Psoas muscle (tissue), 8 donors: ENCODE results near the gene GNAS-AS1. TPM values are rescaled to one million over a fixed set of nuclear protein-coding genes. Genes with fewer than 3 reads are reported as not detected.

Experiments
- ATAC-seq, 4 donors: fragments of 200-7000 bp; cut with Tn5 transposase; one replicate each; pipeline ENCODE4 v1.9.1; 2020; ENCODE audit warnings: moderate library complexity in 3 of 4, mild to moderate bottlenecking in 2 of 4
- DNase-seq, 2 donors: peaks; one replicate each; pipeline ENCODE4 v3.0.0-alpha.2; 2020
- H3K27ac ChIP-seq: fragments of 200-600 bp; one replicate; pipeline ENCODE4 v1.8.0; 2022
- H3K27me3 ChIP-seq, 3 donors: fragments of 200-600 bp in 1 of 3; one replicate each; pipeline versions ENCODE4 v1.6.1 to v1.8.0; 2013 to 2022; ENCODE audit warnings: low read length in 2 of 3, mild to moderate bottlenecking in 2 of 3, moderate library complexity in 1 of 3; ENCODE audit not compliant: insufficient read depth in 3 of 3
- H3K36me3 ChIP-seq, 2 donors: fragments of 200-600 bp in 1 of 2; one replicate each; pipeline versions ENCODE4 v1.6.1 to v1.8.0; 2013 to 2022; ENCODE audit warnings: low read depth in 1 of 2, mild to moderate bottlenecking in 1 of 2, moderate library complexity in 1 of 2; ENCODE audit not compliant: insufficient read depth in 1 of 2
- H3K4me1 ChIP-seq: fragments of 200-600 bp; one replicate; pipeline ENCODE4 v1.8.0; 2022
- H3K4me3 ChIP-seq: fragments of 200-600 bp; one replicate; pipeline ENCODE4 v1.8.0; 2022; ENCODE audit warnings: mild to moderate bottlenecking
- H3K9me3 ChIP-seq: fragments of 200-600 bp; one replicate; pipeline ENCODE4 v1.8.0; 2022
- CTCF ChIP-seq: fragments of 200-600 bp; IDR thresholded peaks from one replicate; pipeline ENCODE4 v1.8.0; 2022; ENCODE audit warnings: antibody characterized with exemption
- WGBS, 3 donors: extraction: QIAGEN DNeasy Blood & Tissue Kit; methylation state at CpG; one replicate each; pipeline versions ENCODE4 v1.1.6 to v1.1.7; 2013; 5-methylcytosine and 5-hydroxymethylcytosine counted together
- intact Hi-C, 2 donors: fragments of 100-400 bp; cut with DNase I; formaldehyde crosslinking; loops; one replicate each; pipeline versions ENCODE4 v1.11.0 to v1.14.2; 2022
- polyA plus RNA-seq, 3 donors: library from polyadenylated mRNA; stranded (reverse); fragments of 200-250 nt; gene quantifications; one replicate each; pipeline ENCODE4 v1.2.3, GENCODE V29; 2013
- total RNA-seq, 4 donors: library from RNA; stranded (reverse); fragmentation: NEBNext Ultra II Directional in 2 of 4; extraction: Animal tissue kit (Norgen Biotek cat#: 25700) in 2 of 4; gene quantifications; one replicate each; pipeline versions ENCODE4 v1.2.1 to v1.2.4, GENCODE V29; 2021 to 2023
- donor health status: healthy with polysubstance abuse.
- donor health status: DM: no; HTN: no; CAD: no; lungs with moderate emphysema.
- donor health status: Bipolar disorder and iron deficiency.
- donor health status: healthy.
- donor health status: DM: yes; HTN: yes; CAD: no.
- donor health status: DM: no; HTN: no; CAD: no.
- donor health status: DM: no; HTN: no; CAD: no.
- donor health status: DM: yes; HTN: yes; CAD: no.

Gene GNAS-AS1
- total and polyA plus RNA-seq, 7 donors: 0.03 to 1.0 (median 0.40) TPM; not detected in 1

- no peak for TF ChIP-seq CTCF
- ATAC-seq (no peak), DNase-seq (no peak)
- intact Hi-C loops: loop anchor here in 1 of 2 donors (10.0 kb wide), 1 partner anchor 608 kb away; no protein-coding TSS in a partner anchor
- H3K27me3 ChIP-seq: peaks cover 0 to 39% (median 5%) of the 10 kb centered on the region in 3 donors
- H3K36me3 ChIP-seq: no peaks in the 10 kb centered on the region
- no peaks in the 10 kb centered on the region for H3K4me1 ChIP-seq
- H3K27ac ChIP-seq: no peak overlapping the region
- 54 to 61% (median 61%) methylated on average over 6 of the region's 6 CpGs for WGBS, 3 donors
- H3K9me3 ChIP-seq: no peaks in the 10 kb centered on the region
- H3K4me3 ChIP-seq: no peak overlapping the region
These were observed 7.6 kb downstream of the GNAS-AS1 start for GRCh38 chr20:58843128-58843556.

- ATAC-seq: no peak
- intact Hi-C loops: loop anchor here in 1 of 2 donors (10.0 kb wide), 1 partner anchor 607 kb away; no protein-coding TSS in a partner anchor
- peaks cover 0 to 39% (median 5%) of the 10 kb centered on the region in 3 donors for H3K27me3 ChIP-seq
- DNase-seq: no peak
- H3K4me3 ChIP-seq: no peak overlapping the region
- no peak for TF ChIP-seq CTCF
- WGBS, 3 donors: 49 to 57% (median 57%) methylated on average over 20 of the region's 20 CpGs
- no peak overlapping the region for H3K27ac ChIP-seq
- H3K4me1 ChIP-seq: no peaks in the 10 kb centered on the region
- no peaks in the 10 kb centered on the region for H3K9me3 ChIP-seq
- H3K36me3 ChIP-seq: no peaks in the 10 kb centered on the region
These were observed 8.4 kb downstream of the GNAS-AS1 start for GRCh38 chr20:58842276-58842675.

- WGBS, 3 donors: 52 to 60% (median 53%) methylated on average over 58 of the region's 58 CpGs
- H3K4me3 ChIP-seq: no peak overlapping the region
- H3K9me3 ChIP-seq: no peaks in the 10 kb centered on the region
- no peak for TF ChIP-seq CTCF
- ATAC-seq (no peak), DNase-seq (no peak)
- H3K27ac ChIP-seq: no peak overlapping the region
- H3K27me3 ChIP-seq: peaks cover 0 to 39% (median 5%) of the 10 kb centered on the region in 3 donors
- intact Hi-C loops: loop anchor here in 1 of 2 donors (10.0 kb wide), 1 partner anchor 607 kb away; no protein-coding TSS in a partner anchor
- H3K4me1 ChIP-seq: no peaks in the 10 kb centered on the region
- no peaks in the 10 kb centered on the region for H3K36me3 ChIP-seq
These were observed 9.0 kb downstream of the GNAS-AS1 start for GRCh38 chr20:58841539-58842264.

GRCh38 chr20:58840816-58841538, 9.7 kb downstream of the GNAS-AS1 start:
- no peak for TF ChIP-seq CTCF
- no peak for ATAC-seq
- no peaks in the 10 kb centered on the region for H3K9me3 ChIP-seq
- no peaks in the 10 kb centered on the region for H3K4me1 ChIP-seq
- 35 to 57% (median 49%) methylated on average over 48 to 51 of the region's 51 CpGs for WGBS, 3 donors
- peaks cover 0 to 38% (median 5%) of the 10 kb centered on the region in 3 donors for H3K27me3 ChIP-seq
- H3K4me3 ChIP-seq: no peak overlapping the region
- no peaks in the 10 kb centered on the region for H3K36me3 ChIP-seq
- no peak for DNase-seq
- no peak overlapping the region for H3K27ac ChIP-seq
- intact Hi-C loops: loop anchor here in 1 of 2 donors (10.0 kb wide), 1 partner anchor 606 kb away; no protein-coding TSS in a partner anchor
